HL-60 (cell line): ENCODE data around the gene ZNF518B.

Source experiments
- CTCF ChIP-seq: IDR thresholded peaks from one replicate; pipeline ENCODE4 v1.5.1; 2011; ENCODE audit warnings: low read length, control low read depth, inconsistent platforms; ENCODE audit not compliant: insufficient read depth
- REST ChIP-seq: IDR thresholded peaks from 2 replicates; pipeline ENCODE4 v1.6.1; 2012; ENCODE audit warnings: low read depth; ENCODE audit not compliant: insufficient replicate concordance

GRCh38 chr4:10462876-10463275, 5.7 kb upstream of the ZNF518B start:
- no peak for TF ChIP-seq CTCF
- no peak for TF ChIP-seq REST
